ENCODE measurements around the gene JSRP1. TPM values are rescaled to one million over a fixed set of nuclear protein-coding genes. Genes with fewer than 3 reads are reported as not detected.

JSRP1 gene
- total RNA-seq, 1 donor from 2014 or later, result not detected

DNA sequence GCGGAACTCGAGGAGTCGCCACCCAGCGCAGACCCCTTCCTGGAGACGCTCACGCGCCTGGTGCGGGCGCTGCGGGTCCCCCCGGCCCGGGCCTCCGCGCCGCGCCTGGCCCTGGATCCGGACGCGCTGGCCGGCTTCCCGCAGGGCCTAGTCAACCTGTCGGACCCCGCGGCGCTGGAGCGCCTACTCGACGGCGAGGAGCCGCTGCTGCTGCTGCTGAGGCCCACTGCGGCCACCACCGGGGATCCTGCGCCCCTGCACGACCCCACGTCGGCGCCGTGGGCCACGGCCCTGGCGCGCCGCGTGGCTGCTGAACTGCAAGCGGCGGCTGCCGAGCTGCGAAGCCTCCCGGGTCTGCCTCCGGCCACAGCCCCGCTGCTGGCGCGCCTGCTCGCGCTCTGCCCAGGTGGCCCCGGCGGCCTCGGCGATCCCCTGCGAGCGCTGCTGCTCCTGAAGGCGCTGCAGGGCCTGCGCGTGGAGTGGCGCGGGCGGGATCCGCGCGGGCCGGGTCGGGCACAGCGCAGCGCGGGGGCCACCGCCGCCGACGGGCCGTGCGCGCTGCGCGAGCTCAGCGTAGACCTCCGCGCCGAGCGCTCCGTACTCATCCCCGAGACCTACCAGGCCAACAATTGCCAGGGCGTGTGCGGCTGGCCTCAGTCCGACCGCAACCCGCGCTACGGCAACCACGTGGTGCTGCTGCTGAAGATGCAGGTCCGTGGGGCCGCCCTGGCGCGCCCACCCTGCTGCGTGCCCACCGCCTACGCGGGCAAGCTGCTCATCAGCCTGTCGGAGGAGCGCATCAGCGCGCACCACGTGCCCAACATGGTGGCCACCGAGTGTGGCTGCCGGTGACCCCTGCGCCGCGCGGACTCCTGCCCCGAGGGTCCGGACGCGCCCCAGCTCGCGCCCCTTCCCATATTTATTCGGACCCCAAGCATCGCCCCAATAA, 4.8 kb downstream of the JSRP1 start:
- no peak for ATAC-seq
- intact Hi-C loops (cut with DNase I), result no loop called here
- DNase-seq (ENCODE audit: missing footprints), result no peak

- ATAC-seq (no peak), DNase-seq (ENCODE audit: missing footprints) (no peak)
- intact Hi-C loops (cut with DNase I), result no loop called here
These were observed 5.5 kb downstream of the JSRP1 start for GRCh38 chr19:2250766-2251105.

GRCh38 chr19:2249880-2250765, 6.1 kb downstream of the JSRP1 start:
- DNase-seq (ENCODE audit: missing footprints), result no peak
- intact Hi-C loops (cut with DNase I), result no loop called here
- peak; percentile 15 for ATAC-seq

- intact Hi-C loops (cut with DNase I), result no loop called here
- DNase-seq (ENCODE audit: missing footprints), result no peak
- ATAC-seq, result peak; percentile 2
These were observed 7.0 kb downstream of the JSRP1 start, which contains the start of gene AMH for GRCh38 chr19:2249010-2249866. Gene AMH (plus strand): TSS chr19:2249323. CDS start chr19:2249333, 10 bp downstream.

DNA sequence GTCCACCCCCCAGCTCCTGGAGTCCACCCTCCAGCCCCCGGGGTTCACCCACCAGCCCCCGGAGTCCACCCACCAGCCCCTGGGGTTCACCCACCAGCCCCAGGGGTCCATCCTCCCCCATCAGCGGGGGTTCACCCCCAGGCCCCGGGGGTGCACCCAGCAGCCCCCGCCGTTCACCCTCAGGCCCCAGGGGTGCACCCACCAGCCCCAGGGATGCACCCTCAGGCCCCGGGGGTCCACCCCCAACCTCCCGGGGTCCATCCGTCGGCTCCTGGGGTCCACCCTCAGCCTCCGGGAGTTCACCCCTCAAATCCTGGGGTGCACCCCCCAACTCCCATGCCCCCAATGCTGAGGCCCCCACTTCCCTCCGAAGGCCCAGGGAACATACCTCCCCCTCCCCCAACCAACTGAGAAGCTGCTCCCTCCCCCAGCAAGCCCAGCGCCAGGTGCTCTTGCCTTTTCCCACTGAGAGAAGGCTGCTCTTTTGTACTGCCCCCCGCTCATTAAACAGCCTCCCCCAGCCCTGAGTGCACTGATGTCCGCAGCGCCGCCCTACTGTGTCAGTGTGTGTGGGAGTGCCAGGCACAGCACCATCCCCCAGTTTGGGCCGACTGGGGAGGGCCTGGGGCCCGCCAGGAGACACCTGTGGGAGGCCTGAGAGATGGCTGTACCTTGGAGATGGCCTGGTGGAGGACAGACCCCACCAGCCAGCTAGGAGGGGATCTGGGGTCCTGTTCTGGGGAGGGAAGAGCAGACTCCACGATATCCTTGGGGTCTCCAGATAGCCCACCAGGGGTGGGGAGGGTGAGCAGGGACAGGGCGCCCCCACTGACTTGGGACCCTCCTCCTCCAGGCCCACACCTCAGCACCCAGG, 7.8 kb downstream of the JSRP1 start:
- intact Hi-C loops (cut with DNase I), result no loop called here
- ATAC-seq, result no peak
- DNase-seq (ENCODE audit: missing footprints), result peak; percentile 49

GRCh38 chr19:2247433-2248101, 8.7 kb downstream of the JSRP1 start:
- DNase-seq (ENCODE audit: missing footprints) (peak; percentile 59), ATAC-seq (no peak)
- intact Hi-C loops (cut with DNase I), result no loop called here

DNA sequence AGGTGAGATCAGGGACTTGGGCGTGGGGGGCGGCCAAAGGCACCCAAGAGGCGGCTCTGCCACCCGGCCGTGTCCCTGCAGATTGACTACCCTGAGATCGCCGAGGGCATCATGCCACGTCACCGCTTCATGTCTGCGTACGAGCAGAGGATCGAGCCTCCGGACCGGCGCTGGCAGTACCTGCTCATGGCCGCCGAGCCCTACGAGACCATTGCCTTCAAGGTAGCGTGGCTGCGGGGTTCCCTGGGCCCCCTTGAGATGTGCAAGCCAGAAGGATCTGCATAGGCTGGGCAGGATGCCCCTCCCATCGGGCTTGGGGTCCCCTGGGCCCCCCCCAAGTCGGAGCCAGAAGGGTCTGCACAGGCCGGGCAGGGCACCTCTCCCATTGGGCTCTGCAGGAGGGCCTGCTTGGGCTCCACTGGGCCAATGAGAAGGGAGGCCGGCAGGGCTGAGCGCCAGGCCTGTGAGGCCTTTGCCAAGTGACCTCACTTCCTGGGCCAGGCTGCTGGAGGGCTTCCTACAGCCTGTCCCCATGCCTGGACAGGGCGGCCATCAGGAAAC, 9.3 kb downstream of the JSRP1 start:
- intact Hi-C loops (cut with DNase I), result no loop called here
- DNase-seq (ENCODE audit: missing footprints) (peak; percentile 83), ATAC-seq (peak; percentile 65)

DNA sequence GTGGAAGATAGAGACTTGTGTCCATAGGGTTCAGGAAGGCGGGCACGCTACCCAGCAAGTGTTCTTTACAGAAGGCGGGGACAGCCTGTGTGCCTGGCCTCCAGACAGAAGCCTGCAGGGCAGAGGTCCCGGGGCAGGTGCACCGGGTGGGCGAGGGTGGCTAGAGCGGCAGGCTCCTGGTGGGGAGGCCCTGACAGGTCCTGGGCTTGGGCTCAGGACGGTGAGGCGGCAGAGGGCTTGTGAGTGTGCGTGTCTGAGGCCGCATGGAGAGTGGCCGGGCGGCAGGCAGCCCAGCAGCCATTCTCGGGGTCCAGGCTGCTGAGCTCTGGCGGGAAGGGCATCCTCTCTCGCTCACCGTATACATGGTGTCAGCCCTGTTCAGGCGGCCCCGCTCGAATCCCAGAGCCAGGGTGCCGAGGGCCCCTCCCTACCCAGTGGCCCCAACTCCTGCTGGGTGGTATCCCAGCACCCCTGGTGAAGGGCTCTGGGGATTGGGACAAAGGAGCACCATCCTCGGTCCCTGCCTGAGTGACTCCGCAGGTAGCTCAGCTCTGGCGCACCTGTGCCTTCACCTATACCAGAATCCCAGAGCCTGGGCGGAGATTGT, 10.1 kb downstream of the JSRP1 start:
- intact Hi-C loops (cut with DNase I), result no loop called here
- DNase-seq (ENCODE audit: missing footprints), result peak; percentile 14
- no peak for ATAC-seq

GRCh38 chr19:2245273-2245672, 10.9 kb downstream of the JSRP1 start:
- ATAC-seq (no peak), DNase-seq (ENCODE audit: missing footprints) (no peak)
- intact Hi-C loops (cut with DNase I), result no loop called here

DNA sequence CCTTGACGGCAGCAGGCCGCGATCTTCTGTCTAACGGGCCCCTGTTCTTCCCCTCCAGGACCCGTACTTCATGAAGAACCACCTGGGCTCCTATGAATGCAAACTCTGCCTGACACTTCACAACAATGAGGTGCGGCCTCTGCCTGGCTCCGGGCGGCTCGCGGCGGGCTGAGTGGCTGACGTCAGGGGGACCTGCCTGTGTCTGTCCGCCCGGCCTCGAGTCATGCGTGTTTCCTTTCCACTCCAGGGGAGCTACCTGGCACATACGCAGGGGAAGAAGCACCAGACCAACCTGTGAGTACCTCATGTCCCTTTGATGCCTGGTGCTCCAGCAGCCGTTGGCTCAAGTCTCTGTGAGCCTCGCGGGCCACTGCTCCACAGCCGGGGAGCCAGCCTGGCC, 11.7 kb downstream of the JSRP1 start:
- ATAC-seq (no peak), DNase-seq (ENCODE audit: missing footprints) (no peak)
- intact Hi-C loops (cut with DNase I), result no loop called here

DNA sequence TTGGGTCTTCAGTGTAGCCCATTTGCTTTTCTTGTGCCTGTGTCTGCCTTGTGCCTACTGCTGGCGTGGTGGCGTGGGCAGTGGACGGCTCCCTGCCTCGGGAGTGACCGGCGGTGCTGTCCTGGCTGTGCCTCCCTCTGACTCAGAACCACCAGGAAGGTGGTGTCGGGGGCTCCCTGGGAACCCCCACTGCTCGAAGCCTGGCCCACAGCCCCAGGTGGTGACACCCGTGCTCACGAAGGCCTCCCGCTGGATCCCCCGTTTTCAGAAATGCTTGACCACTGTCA, 12.1 kb downstream of the JSRP1 start:
- no peak for ATAC-seq
- intact Hi-C loops (cut with DNase I), result no loop called here

GRCh38 chr19:2243274-2244124, 12.7 kb downstream of the JSRP1 start:
- DNase-seq (ENCODE audit: missing footprints) (no peak), ATAC-seq (no peak)
- intact Hi-C loops (cut with DNase I), result no loop called here

More for the DNA sequence above, 12.1 kb downstream of the JSRP1 start:
- no peak for DNase-seq (ENCODE audit: missing footprints)

- intact Hi-C loops (cut with DNase I), result no loop called here
- ATAC-seq (no peak), DNase-seq (ENCODE audit: missing footprints) (no peak)
These were observed 13.4 kb downstream of the JSRP1 start for GRCh38 chr19:2242816-2243215.

DNA sequence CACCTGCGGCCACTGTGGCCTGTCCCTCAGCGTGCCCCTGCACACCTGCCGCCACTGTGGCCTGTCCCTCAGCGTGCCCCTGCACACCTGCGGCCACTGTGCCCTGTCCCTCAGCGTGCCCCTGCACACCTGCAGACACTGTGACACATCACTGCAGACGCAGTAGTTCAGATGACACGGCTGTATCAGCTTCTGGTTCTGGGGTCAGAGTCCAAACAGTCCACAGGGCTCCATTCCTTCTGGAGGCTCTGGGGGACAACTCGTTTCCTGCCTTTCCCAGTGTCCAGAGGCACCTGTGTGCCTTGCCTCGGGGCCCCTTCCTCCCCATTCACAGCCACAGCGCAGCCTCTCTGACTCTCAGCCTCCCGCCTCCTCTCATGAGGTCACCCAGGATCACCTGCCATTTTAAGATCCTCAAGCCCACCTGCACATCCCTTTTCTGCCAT, 14.1 kb downstream of the JSRP1 start:
- intact Hi-C loops (cut with DNase I), result no loop called here
- DNase-seq (ENCODE audit: missing footprints) (no peak), ATAC-seq (no peak)

DNA sequence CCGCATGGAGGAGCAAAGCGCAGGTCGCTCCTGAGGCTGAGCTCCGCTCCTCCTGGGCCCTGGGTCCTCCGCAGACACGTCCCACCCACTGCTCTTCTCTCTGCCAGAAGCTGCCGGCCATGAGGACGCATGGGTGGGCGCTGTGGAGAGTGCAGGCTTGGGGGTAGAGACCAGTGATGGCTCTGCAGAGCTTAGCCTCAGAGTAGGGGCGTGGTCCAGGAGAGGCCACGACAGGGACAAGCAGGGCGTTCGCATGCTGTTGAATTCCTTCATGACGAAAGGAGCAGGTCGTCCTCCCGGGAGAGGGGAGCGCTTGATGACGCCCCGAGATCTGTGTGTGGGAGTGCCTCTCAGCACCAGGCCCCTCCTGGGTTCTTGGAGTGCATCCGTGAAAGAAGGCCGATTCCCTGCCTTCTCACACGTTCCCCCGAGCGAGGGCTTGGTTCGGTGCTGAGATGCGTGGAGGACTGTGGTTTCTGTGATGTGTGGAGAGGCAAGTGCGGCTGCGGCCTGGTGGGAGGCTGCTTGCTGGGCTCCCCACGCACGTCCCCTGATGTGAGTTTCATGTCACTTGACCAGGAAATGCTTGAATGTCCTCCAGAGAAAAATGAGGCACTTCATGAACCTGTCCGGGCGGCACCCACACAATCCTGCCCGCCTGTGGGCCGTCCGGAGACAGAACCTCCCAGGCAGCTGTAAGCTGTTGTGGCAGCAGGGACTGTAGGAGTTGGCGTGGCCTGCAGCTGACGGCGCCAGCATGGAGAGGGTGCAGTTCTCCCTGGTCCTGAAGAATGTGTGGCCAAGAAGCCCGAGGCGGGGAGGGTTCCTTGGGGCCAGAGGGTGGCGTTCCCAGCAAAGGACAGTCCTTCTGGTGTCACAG, 15.1 kb downstream of the JSRP1 start:
- DNase-seq (ENCODE audit: missing footprints), result no peak
- intact Hi-C loops (cut with DNase I), result no loop called here
- ATAC-seq, result no peak

Data from Right ventricle myocardium inferior (tissue), 1 donor.